PC-3 (cell line): ENCODE results near the gene PIGU. TPM values are rescaled to one million over a fixed set of nuclear protein-coding genes. Genes with fewer than 3 reads are reported as not detected.

Experiments used
- ATAC-seq: fragments of 200-7000 bp; cut with Tn5 transposase; 2 replicates; pipeline ENCODE4 v1.9.1; 2020; ENCODE audit warnings: mild to moderate bottlenecking, moderate library complexity
- BruUV-seq: library from RNA; stranded (reverse); fragments of 400-500 nt; replicated peaks from 2 replicates; lab custom pipeline; 2021; lab: Mats Ljungman, UMichigan
- CTCF ChIA-PET: fragments of 300-600 bp; sonication (Branson Sonifier 250); formaldehyde crosslinking; loops from one replicate; lab custom pipeline; 2022; ENCODE audit warnings: antibody characterized with exemption; lab: Charles Lee
- POLR2A ChIA-PET: fragments of 300-600 bp; sonication (Branson Sonifier 250); formaldehyde crosslinking; loops from one replicate; lab custom pipeline; 2022; ENCODE audit warnings: antibody characterized with exemption; ENCODE audit not compliant: unreplicated experiment; lab: Charles Lee
- DNase-seq: peaks from one replicate; pipeline ENCODE4 v3.0.0-alpha.2; 2015
- H2AFZ ChIP-seq: fragments of 300-600 bp; sonication (generic); 2 replicates; pipeline ENCODE4 v1.6.0; 2016; ENCODE audit warnings: antibody characterized with exemption, low read length
- H3F3A ChIP-seq: fragments of 300-600 bp; sonication (generic); one replicate; pipeline ENCODE4 v1.6.0; 2017; ENCODE audit warnings: antibody characterized with exemption, low read length, control low read depth, mild to moderate bottlenecking; ENCODE audit not compliant: unreplicated experiment
- H3K27ac ChIP-seq: fragments of 300-600 bp; sonication (generic); 2 replicates; pipeline ENCODE4 v1.5.1; 2016; ENCODE audit warnings: mild to moderate bottlenecking, low read length
- H3K27me3 ChIP-seq: fragments of 300-600 bp; sonication (generic); 2 replicates; pipeline ENCODE4 v1.6.1; 2016; ENCODE audit warnings: low read length, mixed read lengths
- H3K36me3 ChIP-seq: fragments of 300-600 bp; sonication (generic); 2 replicates; pipeline ENCODE4 v1.6.1; 2016; ENCODE audit warnings: low read depth, mixed run types, low read length, mixed read lengths
- H3K4me1 ChIP-seq: fragments of 300-600 bp; sonication (generic); 2 replicates; pipeline ENCODE4 v1.5.1; 2016; ENCODE audit warnings: low read length; ENCODE audit not compliant: insufficient read depth
- H3K4me2 ChIP-seq: fragments of 300-600 bp; sonication (generic); 2 replicates; pipeline ENCODE4 v1.6.0; 2016; ENCODE audit warnings: low read length
- H3K4me3 ChIP-seq: fragments of 300-600 bp; sonication (generic); 2 replicates; pipeline ENCODE4 v1.5.1; 2016; ENCODE audit warnings: mild to moderate bottlenecking, low read length, mixed read lengths
- H3K79me2 ChIP-seq: fragments of 300-600 bp; sonication (generic); 2 replicates; pipeline ENCODE4 v1.6.1; 2017; ENCODE audit warnings: low read length, mixed read lengths
- H3K9ac ChIP-seq: fragments of 300-600 bp; sonication (generic); 2 replicates; pipeline ENCODE4 v1.6.0; 2016; ENCODE audit warnings: mild to moderate bottlenecking, low read length
- H3K9me2 ChIP-seq: fragments of 300-600 bp; sonication (generic); replicated peaks from 2 replicates; pipeline ENCODE4 v1.6.1; 2016; ENCODE audit warnings: mixed run types, low read length, mixed read lengths
- H3K9me3 ChIP-seq: fragments of 300-600 bp; sonication (generic); 2 replicates; pipeline ENCODE4 v1.6.1; 2016; ENCODE audit warnings: low read length, mixed read lengths
- H4K20me1 ChIP-seq: fragments of 300-600 bp; sonication (generic); 2 replicates; pipeline ENCODE4 v1.6.1; 2016; ENCODE audit warnings: low read length, mixed read lengths
- CTCF ChIP-seq: fragments of 300-600 bp; sonication (generic); conservative IDR thresholded peaks from 2 replicates; pipeline ENCODE4 v1.5.1; 2017; ENCODE audit warnings: antibody characterized with exemption, low read depth, mild to moderate bottlenecking, low read length
- EZH2 ChIP-seq: fragments of 300-600 bp; sonication (generic); IDR thresholded peaks from one replicate; pipeline ENCODE4 v1.6.1; 2017; ENCODE audit warnings: antibody characterized with exemption, mild to moderate bottlenecking, low read length; ENCODE audit not compliant: unreplicated experiment
- EZH2phosphoT487 ChIP-seq: fragments of 300-600 bp; sonication (generic); IDR thresholded peaks from 2 replicates; pipeline ENCODE4 v1.6.1; 2018; ENCODE audit warnings: mild to moderate bottlenecking, antibody characterized with exemption, low read length, borderline replicate concordance
- intact Hi-C: fragments of 100-400 bp; cut with micrococcal nuclease; formaldehyde crosslinking; loops from 2 replicates; pipeline ENCODE4 v1.9.0; 2023
- total RNA-seq: library from RNA; depleted of rRNA; stranded (reverse); fragments of >200 nt; gene quantifications from 2 replicates; pipeline ENCODE4 v1.2.3, GENCODE V29; 2014

Gene PIGU
- total RNA-seq, 1 experiment from 2014 or later: 24.5 TPM

- H3K4me3 ChIP-seq: no peak overlapping the region
- no peak overlapping the region for H3K4me2 ChIP-seq
- H3K27ac ChIP-seq: no peak overlapping the region
- H3K27me3 ChIP-seq: no peaks in the 10 kb centered on the region
- DNase-seq (no peak), ATAC-seq (no peak)
- H3K4me1 ChIP-seq: no peaks in the 10 kb centered on the region
- no peaks in the 10 kb centered on the region for H3K79me2 ChIP-seq
- POLR2A ChIA-PET: no interaction called here
- H2AFZ ChIP-seq: no peak overlapping the region
- H3K9me3 ChIP-seq: no peaks in the 10 kb centered on the region
- no peaks in the 10 kb centered on the region for H4K20me1 ChIP-seq
- H3K9ac ChIP-seq: no peak overlapping the region
- H3F3A ChIP-seq: no peaks in the 10 kb centered on the region
- no peaks in the 10 kb centered on the region for H3K36me3 ChIP-seq
- BruUV-seq: no TSS peak
- intact Hi-C loops: no loop called here
- H3K9me2 ChIP-seq: no peaks in the 10 kb centered on the region
- CTCF ChIA-PET: no interaction called here
- TF ChIP-seq CTCF: no peak
Observed at GRCh38 chr20:34654207-34654744, 22.6 kb downstream of the PIGU start.

DNA sequence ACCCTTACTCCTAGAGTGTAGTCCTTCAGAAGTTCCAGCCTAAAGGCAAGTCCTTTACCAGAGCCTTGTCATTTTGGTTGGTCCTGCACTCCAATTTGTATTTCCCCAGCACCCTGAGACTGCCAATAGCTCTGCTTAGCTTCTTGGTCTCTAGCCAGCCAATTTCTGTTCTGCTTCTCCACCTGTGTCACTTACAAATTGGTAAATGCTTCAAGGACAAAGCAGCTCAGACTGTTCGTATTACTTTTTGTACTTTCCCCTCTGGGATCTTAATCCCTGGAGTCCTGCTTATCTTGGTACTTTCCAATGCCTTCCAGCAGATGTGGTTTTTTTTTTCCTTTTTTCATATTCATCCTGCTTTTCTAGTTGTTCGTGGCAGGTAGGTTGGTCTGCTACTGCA lies 25.7 kb downstream of the PIGU start:
- Histone ChIP-seq H3K36me3 (no peaks in the 10 kb centered on the region), H3K9me2 (no peaks in the 10 kb centered on the region), H3K4me2 (no peak overlapping the region), H3K9me3 (no peaks in the 10 kb centered on the region), H3K79me2 (no peaks in the 10 kb centered on the region), H3K9ac (no peak overlapping the region), H3K27me3 (no peaks in the 10 kb centered on the region), H3K4me3 (no peak overlapping the region), H3K27ac (no peak overlapping the region), H2AFZ (no peak overlapping the region), H4K20me1 (no peaks in the 10 kb centered on the region), H3F3A (no peaks in the 10 kb centered on the region), H3K4me1 (no peaks in the 10 kb centered on the region)
- intact Hi-C loops: no loop called here
- no peak for DNase-seq
- CTCF ChIA-PET: interaction anchor here (0.6 kb wide), 1 partner anchor 76 kb away, joined by 3 read pairs; no protein-coding TSS in a partner anchor
- no peak for ATAC-seq
- POLR2A ChIA-PET: no interaction called here
- TF ChIP-seq CTCF (no peak), EZH2 (no peak), EZH2phosphoT487 (no peak)
- no TSS peak for BruUV-seq

- no peaks in the 10 kb centered on the region; the same call in 1 of the 2 replicates for H3K36me3 ChIP-seq
- H3K27ac ChIP-seq: no peak overlapping the region
- H3K4me2 ChIP-seq: no peak overlapping the region
- no peaks in the 10 kb centered on the region for H3K9me2 ChIP-seq
- no peak overlapping the region for H2AFZ ChIP-seq
- TF ChIP-seq EZH2 (no peak), CTCF (no peak), EZH2phosphoT487 (no peak)
- intact Hi-C loops: no loop called here
- H3K79me2 ChIP-seq: no peaks in the 10 kb centered on the region
- no peak overlapping the region for H3K4me3 ChIP-seq
- ATAC-seq (no peak), DNase-seq (no peak)
- CTCF ChIA-PET: no interaction called here
- H3K4me1 ChIP-seq: no peaks in the 10 kb centered on the region
- H4K20me1 ChIP-seq: no peaks in the 10 kb centered on the region
- no peaks in the 10 kb centered on the region for H3F3A ChIP-seq
- no peaks in the 10 kb centered on the region for H3K27me3 ChIP-seq
- POLR2A ChIA-PET: no interaction called here
- H3K9me3 ChIP-seq: no peaks in the 10 kb centered on the region
- no peak overlapping the region for H3K9ac ChIP-seq
- BruUV-seq: no TSS peak
Observed at GRCh38 chr20:34647737-34648136, 29.2 kb downstream of the PIGU start.
